T47D (cell line): ENCODE measurements around the gene BATF2.
"Not testable (repeated sequence)": the region's sequence is repeated elsewhere in the genome, so short reads cannot be mapped to it uniquely, and the experiment has no call there.

Experiments used
- DNase-seq, 2 experiments: peaks; one replicate each; pipeline versions ENCODE4 v3.0.0 to v3.0.0-alpha.2; 2011 to 2012; ENCODE audit warnings: low read depth in 1 of 2, low spot score in 1 of 2
- JUND ChIP-seq: IDR thresholded peaks from 2 replicates; pipeline ENCODE4 v1.6.1; 2012; ENCODE audit warnings: low read depth
- in situ Hi-C: cut with HindIII; loops from 2 replicates; pipeline ENCODE4 v1.10.0; 2016; ENCODE audit warnings: low sequenced_read_pairs, low pct_unique_long_range_greater_than_20kb

Gene BATF2

GRCh38 chr11:65026810-65027209 is 30.0 kb upstream of the BATF2 start:
- in situ Hi-C loops: no loop called here
- DNase-seq: no peak
- no peak for TF ChIP-seq JUND

- in situ Hi-C loops, DNase-seq: not testable (repeated sequence)
These were observed 26.7 kb upstream of the BATF2 start for GRCh38 chr11:65023502-65023901.

GRCh38 chr11:65021509-65021908 is 24.7 kb upstream of the BATF2 start:
- no peak for TF ChIP-seq JUND
- in situ Hi-C loops: no loop called here
- no peak for DNase-seq

- no peak for TF ChIP-seq JUND
- in situ Hi-C loops: no loop called here
- no peak for DNase-seq
These were observed 24.2 kb upstream of the BATF2 start for GRCh38 chr11:65021003-65021402.

- no peak for DNase-seq
- in situ Hi-C loops: no loop called here
- no peak for TF ChIP-seq JUND
These were observed 23.1 kb upstream of the BATF2 start for GRCh38 chr11:65019824-65020223.

- no peak for TF ChIP-seq JUND
- no peak for DNase-seq
- in situ Hi-C loops: no loop called here
These were observed 21.2 kb upstream of the BATF2 start for GRCh38 chr11:65017937-65018336.

- no peak for TF ChIP-seq JUND
- DNase-seq: peak in 1 of 2 experiments; percentile 39
- in situ Hi-C loops: no loop called here
These were observed 19.9 kb upstream of the BATF2 start for GRCh38 chr11:65016705-65017104.

GRCh38 chr11:65014726-65015227 is 18.0 kb upstream of the BATF2 start:
- TF ChIP-seq JUND: no peak
- DNase-seq: no peak
- in situ Hi-C loops: no loop called here

GRCh38 chr11:65013888-65014725 is 17.3 kb upstream of the BATF2 start, which contains the start of gene ARL2:
Gene ARL2, plus strand, starts transcription at chr11:65014160. Its CDS starts 48 bp downstream, at chr11:65014208.
- in situ Hi-C loops: no loop called here
- no peak for TF ChIP-seq JUND
- DNase-seq: peak; percentile 91 to 97

GRCh38 chr11:65013130-65013887 is 16.5 kb upstream of the BATF2 start:
- in situ Hi-C loops: no loop called here
- no peak for TF ChIP-seq JUND
- DNase-seq: peak; percentile 92 to 94

- no peak for TF ChIP-seq JUND
- in situ Hi-C loops: no loop called here
- DNase-seq: no peak
These were observed 12.1 kb upstream of the BATF2 start for GRCh38 chr11:65008873-65009272.

- in situ Hi-C loops: no loop called here
- DNase-seq: no peak
- no peak for TF ChIP-seq JUND
These were observed 11.2 kb upstream of the BATF2 start for GRCh38 chr11:65008016-65008415.

- DNase-seq, in situ Hi-C loops: not testable (repeated sequence)
These were observed 7.2 kb upstream of the BATF2 start for GRCh38 chr11:65003968-65004367.

GRCh38 chr11:65003282-65003681 is 6.5 kb upstream of the BATF2 start:
- DNase-seq: peak; percentile 70 to 71
- in situ Hi-C loops: no loop called here
- no peak for TF ChIP-seq JUND
